Rectal smooth muscle tissue (tissue), 1 donor: ENCODE measurements around the gene CDK9.

Experiments used
- H3K27ac ChIP-seq: one replicate; pipeline ENCODE4 v1.7.0; 2013; ENCODE audit warnings: low read depth, low read length, inconsistent platforms
- H3K27me3 ChIP-seq: one replicate; pipeline ENCODE4 v1.7.0; 2013; ENCODE audit warnings: low read length; ENCODE audit not compliant: control insufficient read depth, insufficient read depth
- H3K36me3 ChIP-seq: one replicate; pipeline ENCODE4 v1.7.0; 2013; ENCODE audit warnings: low read length; ENCODE audit not compliant: control insufficient read depth, insufficient read depth
- H3K4me1 ChIP-seq: one replicate; pipeline ENCODE4 v1.7.0; 2013; ENCODE audit warnings: low read length; ENCODE audit not compliant: control insufficient read depth, insufficient read depth
- H3K4me3 ChIP-seq: one replicate; pipeline ENCODE4 v1.7.0; 2013; ENCODE audit warnings: low read length
- H3K9ac ChIP-seq: one replicate; pipeline ENCODE4 v1.7.0; 2013; ENCODE audit warnings: low read length

Gene CDK9

GRCh38 chr9:127767909-127768331 is 17.9 kb upstream of the CDK9 start:
- Histone ChIP-seq H3K4me1 (no peaks in the 10 kb centered on the region), H3K9ac (no peak overlapping the region), H3K27me3 (no peaks in the 10 kb centered on the region), H3K36me3 (no peaks in the 10 kb centered on the region), H3K27ac (peak overlapping the region; percentile 16), H3K4me3 (no peak overlapping the region)

GRCh38 chr9:127768698-127769097 is 17.1 kb upstream of the CDK9 start:
- H3K27me3 ChIP-seq: no peaks in the 10 kb centered on the region
- H3K27ac ChIP-seq: no peak overlapping the region
- H3K36me3 ChIP-seq: no peaks in the 10 kb centered on the region
- H3K4me1 ChIP-seq: no peaks in the 10 kb centered on the region
- H3K9ac ChIP-seq: no peak overlapping the region
- H3K4me3 ChIP-seq: no peak overlapping the region

- Histone ChIP-seq H3K36me3 (no peaks in the 10 kb centered on the region), H3K27ac (no peak overlapping the region), H3K27me3 (no peaks in the 10 kb centered on the region), H3K4me1 (no peaks in the 10 kb centered on the region), H3K9ac (no peak overlapping the region), H3K4me3 (no peak overlapping the region)
These were observed 16.7 kb upstream of the CDK9 start for GRCh38 chr9:127769101-127769500.

GRCh38 chr9:127769929-127770582 is 15.8 kb upstream of the CDK9 start:
- Histone ChIP-seq H3K36me3 (no peaks in the 10 kb centered on the region), H3K4me1 (no peaks in the 10 kb centered on the region), H3K9ac (no peak overlapping the region), H3K27ac (peak overlapping the region; percentile 16), H3K4me3 (peak overlapping the region; percentile 57), H3K27me3 (no peaks in the 10 kb centered on the region)

- H3K4me3 ChIP-seq: peak overlapping the region; percentile 57
- H3K4me1 ChIP-seq: no peaks in the 10 kb centered on the region
These were observed 15.3 kb upstream of the CDK9 start for GRCh38 chr9:127770583-127770904.

GRCh38 chr9:127770905-127771569 is 14.8 kb upstream of the CDK9 start:
- peak overlapping the region; percentile 57 for H3K4me3 ChIP-seq
- H3K9ac ChIP-seq: no peak overlapping the region
- no peaks in the 10 kb centered on the region for H3K27me3 ChIP-seq
- peak overlapping the region; percentile 16 for H3K27ac ChIP-seq
- no peaks in the 10 kb centered on the region for H3K36me3 ChIP-seq
- H3K4me1 ChIP-seq: no peaks in the 10 kb centered on the region

More at GRCh38 chr9:127770583-127770904, 15.3 kb upstream of the CDK9 start:
- H3K36me3 ChIP-seq: no peaks in the 10 kb centered on the region
- H3K27me3 ChIP-seq: no peaks in the 10 kb centered on the region
- H3K9ac ChIP-seq: no peak overlapping the region
- peak overlapping the region; percentile 16 for H3K27ac ChIP-seq

- Histone ChIP-seq H3K27me3 (no peaks in the 10 kb centered on the region), H3K4me1 (no peaks in the 10 kb centered on the region), H3K36me3 (no peaks in the 10 kb centered on the region), H3K9ac (no peak overlapping the region), H3K4me3 (peak overlapping the region; percentile 57), H3K27ac (no peak overlapping the region)
These were observed 14.2 kb upstream of the CDK9 start for GRCh38 chr9:127771570-127772189.

- no peaks in the 10 kb centered on the region for H3K4me1 ChIP-seq
- H3K36me3 ChIP-seq: no peaks in the 10 kb centered on the region
- no peaks in the 10 kb centered on the region for H3K27me3 ChIP-seq
- no peak overlapping the region for H3K9ac ChIP-seq
- no peak overlapping the region for H3K27ac ChIP-seq
- no peak overlapping the region for H3K4me3 ChIP-seq
These were observed 13.2 kb upstream of the CDK9 start for GRCh38 chr9:127772603-127773002.

- H3K36me3 ChIP-seq: no peaks in the 10 kb centered on the region
- H3K27ac ChIP-seq: no peak overlapping the region
These were observed 12.6 kb upstream of the CDK9 start for GRCh38 chr9:127773272-127773671.

GRCh38 chr9:127773981-127774380 is 11.9 kb upstream of the CDK9 start:
- Histone ChIP-seq H3K9ac (no peak overlapping the region), H3K4me1 (no peaks in the 10 kb centered on the region), H3K36me3 (no peaks in the 10 kb centered on the region), H3K27ac (no peak overlapping the region), H3K27me3 (no peaks in the 10 kb centered on the region), H3K4me3 (no peak overlapping the region)

More at GRCh38 chr9:127773272-127773671, 12.6 kb upstream of the CDK9 start:
- H3K4me1 ChIP-seq: no peaks in the 10 kb centered on the region
- no peaks in the 10 kb centered on the region for H3K27me3 ChIP-seq
- H3K9ac ChIP-seq: no peak overlapping the region
- no peak overlapping the region for H3K4me3 ChIP-seq

GRCh38 chr9:127776195-127776923 is 9.5 kb upstream of the CDK9 start:
- Histone ChIP-seq H3K9ac (no peak overlapping the region), H3K36me3 (no peaks in the 10 kb centered on the region), H3K4me1 (no peaks in the 10 kb centered on the region), H3K27me3 (no peaks in the 10 kb centered on the region), H3K27ac (no peak overlapping the region), H3K4me3 (peak overlapping the region; percentile 44)

- Histone ChIP-seq H3K4me3 (peak overlapping the region; percentile 44), H3K4me1 (no peaks in the 10 kb centered on the region), H3K9ac (no peak overlapping the region), H3K27me3 (no peaks in the 10 kb centered on the region), H3K36me3 (no peaks in the 10 kb centered on the region), H3K27ac (no peak overlapping the region)
These were observed 8.9 kb upstream of the CDK9 start for GRCh38 chr9:127776924-127777289.
